ENCODE data around the gene RNLS. TPM values are rescaled to one million over a fixed set of nuclear protein-coding genes. Genes with fewer than 3 reads are reported as not detected.

RNLS gene
- total and polyA plus RNA-seq, 2 of the 4 experiments (the other 2 are of a cell fraction): 4.5 to 7.0 TPM

- BruUV-seq (replicated peaks): no TSS peak
- no CpG with 5 or more reads among the region's 6 CpGs for WGBS, 2 experiments (ENCODE audit: extremely low coverage in 2 of 2, insufficient read length in 1 of 2)
- Histone ChIP-seq H3K79me1 (ENCODE audit: low read depth in 1 of 2, low read length in 2 of 2) (no peaks in the 10 kb centered on the region), H4K8ac (ENCODE audit: low read depth in 2 of 2, low read length in 2 of 2) (no peak overlapping the region), H2BK20ac (ENCODE audit: low read depth, low read length) (no peak overlapping the region), H2BK15ac (ENCODE audit: low read depth, low read length) (no peak overlapping the region), H4K91ac (ENCODE audit: insufficient read depth, low read depth, low read length) (no peak overlapping the region), H2BK5ac (ENCODE audit: low read depth, low read length, poor library complexity, severe bottlenecking) (no peak overlapping the region), H3K9me3 (ENCODE audit: control insufficient read depth, insufficient read depth, low read length) (no peaks in the 10 kb centered on the region), H3K4me3 (ENCODE audit: insufficient read depth, low read depth, low read length) (no peak overlapping the region), H3K23ac (ENCODE audit: low read depth, low read length) (no peak overlapping the region), H2BK120ac (ENCODE audit: low read depth, low read length) (no peak overlapping the region), H2AK9ac (replicated peaks; ENCODE audit: low read depth, low read length, poor library complexity) (no peak overlapping the region), H3K4ac (ENCODE audit: low read depth, low read length) (no peak overlapping the region), H3K14ac (replicated peaks; ENCODE audit: low read depth, low read length) (no peak overlapping the region), H3K27ac (ENCODE audit: insufficient read depth, low read length) (no peak overlapping the region), H3K36me3 (ENCODE audit: control insufficient read depth, insufficient read depth, low read length) (no peaks in the 10 kb centered on the region), H4K20me1 (ENCODE audit: insufficient read depth, low read length) (no peaks in the 10 kb centered on the region), H2AK5ac (ENCODE audit: low read depth, low read length) (no peak overlapping the region), H3K9me1 (ENCODE audit: insufficient read depth, low read length) (no peaks in the 10 kb centered on the region), H3K9ac (ENCODE audit: low read depth, low read length) (no peak overlapping the region), H4K5ac (ENCODE audit: low read depth, low read length) (no peak overlapping the region), H3K4me2 (ENCODE audit: low read depth, low read length) (no peak overlapping the region), H2AFZ (replicated peaks; ENCODE audit: low read length, poor library complexity) (no peak overlapping the region), H3K27me3 (ENCODE audit: control insufficient read depth, insufficient read depth, low read length) (peaks cover 2% of the 10 kb centered on the region; the same call in 1 of the 2 replicates), H3K56ac (ENCODE audit: extremely low read depth, insufficient read depth, low read length) (no peak overlapping the region), H3K4me1 (ENCODE audit: control insufficient read depth, insufficient read depth, low read length) (peaks cover 2% of the 10 kb centered on the region), H3K18ac (ENCODE audit: low read depth, low read length) (no peak overlapping the region)
- POLR2A ChIA-PET (ENCODE audit: unreplicated experiment): no interaction called here
- CTCF ChIA-PET: interaction anchor here (0.7 kb wide), 1 partner anchor 27 kb away, joined by 3 read pairs; no protein-coding TSS in a partner anchor
- TF ChIP-seq MAFK (IDR thresholded peaks at IDR 0.05; ENCODE audit: low read depth, low read length) (no peak), RCOR1 (IDR thresholded peaks at IDR 0.05; ENCODE audit: insufficient replicate concordance, low read length) (no peak), RAD21 (IDR thresholded peaks at IDR 0.05; ENCODE audit: low read length) (no peak)
- dilution Hi-C loops (cut with HindIII; ENCODE audit: low sequenced_read_pairs, unreplicated experiment) (no loop called here), in situ Hi-C loops (cut with MboI; ENCODE audit: low sequenced_read_pairs) (no loop called here), intact Hi-C loops (cut with micrococcal nuclease) (no loop called here)
- DNase-seq: no peak
- ATAC-seq (ENCODE audit: low read depth): no peak
Observed at GRCh38 chr10:88523739-88524400, 59.2 kb downstream of the RNLS start.

Measured in IMR-90 (cell line).